ENCODE results near the gene RFFL. TPM values are rescaled to one million over a fixed set of nuclear protein-coding genes. Genes with fewer than 3 reads are reported as not detected.
"Not testable (repeated sequence)": the region's sequence is repeated elsewhere in the genome, so short reads cannot be mapped to it uniquely, and the experiment has no call there.

The RFFL gene, protein sequence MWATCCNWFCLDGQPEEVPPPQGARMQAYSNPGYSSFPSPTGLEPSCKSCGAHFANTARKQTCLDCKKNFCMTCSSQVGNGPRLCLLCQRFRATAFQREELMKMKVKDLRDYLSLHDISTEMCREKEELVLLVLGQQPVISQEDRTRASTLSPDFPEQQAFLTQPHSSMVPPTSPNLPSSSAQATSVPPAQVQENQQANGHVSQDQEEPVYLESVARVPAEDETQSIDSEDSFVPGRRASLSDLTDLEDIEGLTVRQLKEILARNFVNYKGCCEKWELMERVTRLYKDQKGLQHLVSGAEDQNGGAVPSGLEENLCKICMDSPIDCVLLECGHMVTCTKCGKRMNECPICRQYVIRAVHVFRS
- total RNA-seq (2022), result 29.2 and 35.8 TPM in 2 replicates
- Bru-seq, nascent RNA, result percentile 88 among the genes with signal in this experiment
- percentile 93 among the genes with signal in this experiment for BruChase-seq, experiment 1, labeled RNA remaining after a 6-hour chase
- percentile 95 among the genes with signal in this experiment for BruChase-seq, experiment 2, labeled RNA remaining after a 2-hour chase
- long read RNA-seq, full-length matches to known transcripts, result 5 of 21 reads
- long read RNA-seq, partial matches to known transcripts, result 0 of 21 reads
- long read RNA-seq, other reads (novel, unspliced or antisense), result 16 of 21 reads

GRCh38 chr17:35063514-35064223 lies at the start of gene RFFL:
Gene RFFL (minus strand): TSS chr17:35063707. CDS start chr17:35026553, 37,154 bp downstream.
- CTCF ChIA-PET, result interaction anchor here (0.7 to 1.3 kb wide), 4 partner anchors 14 to 684 kb away, joined by 3 to 9 read pairs (median 4); no protein-coding TSS in a partner anchor
- Mint-ChIP-seq H3K36me3 (ENCODE audit: insufficient read depth, unreplicated experiment) (peaks cover 19% of the 10 kb centered on the region), H3K4me1 (ENCODE audit: low read depth, unreplicated experiment) (peaks cover 41% of the 10 kb centered on the region), H3K4me3 (ENCODE audit: low read depth, unreplicated experiment) (peak within 1 kb of the TSS; percentile 33), H3K9me3 (ENCODE audit: low read depth, unreplicated experiment) (no peaks in the 10 kb centered on the region), H3K27ac (ENCODE audit: unreplicated experiment) (peak within 1 kb of the TSS; percentile 50), H3K27me3 (ENCODE audit: unreplicated experiment) (no peaks in the 10 kb centered on the region)
- BruUV-seq (replicated peaks), result TSS peak; percentile 98
- peak; percentile 83 for DNase-seq
- intact Hi-C loops (cut with micrococcal nuclease; ENCODE audit: unreplicated experiment), result no loop called here
- TF ChIP-seq CTCF (IDR thresholded peaks at IDR 0.05; ENCODE audit: unreplicated experiment), result no peak

GRCh38 chr17:35110791-35111190 lies 47.3 kb upstream of the RFFL start:
- H3K4me1 Mint-ChIP-seq (ENCODE audit: low read depth, unreplicated experiment); H3K9me3 Mint-ChIP-seq (ENCODE audit: low read depth, unreplicated experiment); BruUV-seq (replicated peaks); DNase-seq; CTCF ChIA-PET; intact Hi-C loops (cut with micrococcal nuclease; ENCODE audit: unreplicated experiment); H3K27ac Mint-ChIP-seq (ENCODE audit: unreplicated experiment); H3K4me3 Mint-ChIP-seq (ENCODE audit: low read depth, unreplicated experiment); H3K36me3 Mint-ChIP-seq (ENCODE audit: insufficient read depth, unreplicated experiment); H3K27me3 Mint-ChIP-seq (ENCODE audit: unreplicated experiment): not testable (repeated sequence)

DNA sequence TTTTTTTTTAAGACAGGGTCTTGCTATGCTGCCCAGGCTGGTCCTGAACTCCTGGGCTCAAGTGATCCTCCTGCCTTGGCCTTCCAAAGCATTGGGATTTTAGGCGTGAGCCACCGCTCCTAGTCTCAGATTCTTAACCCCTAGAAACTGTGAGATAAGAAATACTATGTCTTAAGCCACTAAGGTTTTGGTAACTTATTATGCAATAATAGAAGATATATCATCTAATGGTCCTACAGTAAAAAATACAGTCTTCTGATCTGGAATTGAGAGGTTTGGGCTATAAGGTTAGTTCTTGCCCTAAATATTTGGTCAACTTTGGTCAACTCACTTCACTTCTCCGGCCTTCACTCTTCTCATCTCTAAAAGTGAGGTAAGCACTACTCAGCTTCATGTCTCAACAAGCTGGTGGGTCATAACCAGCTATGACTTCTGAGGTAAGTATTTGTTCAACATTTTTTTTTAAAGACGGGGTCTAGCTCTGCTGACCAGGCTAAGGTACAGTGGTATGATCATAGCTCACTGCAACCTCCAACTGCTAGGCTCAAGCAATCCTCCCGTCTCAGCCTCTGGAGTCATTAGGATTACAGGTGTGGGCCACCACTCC lies 41.4 kb upstream of the RFFL start:
- CTCF ChIA-PET, result no interaction called here
- no peaks in the 10 kb centered on the region for H3K4me1 Mint-ChIP-seq (ENCODE audit: low read depth, unreplicated experiment)
- H3K9me3 Mint-ChIP-seq (ENCODE audit: low read depth, unreplicated experiment), result no peaks in the 10 kb centered on the region
- no peak overlapping the region for H3K4me3 Mint-ChIP-seq (ENCODE audit: low read depth, unreplicated experiment)
- H3K36me3 Mint-ChIP-seq (ENCODE audit: insufficient read depth, unreplicated experiment), result peaks cover 4% of the 10 kb centered on the region
- H3K27me3 Mint-ChIP-seq (ENCODE audit: unreplicated experiment), result no peaks in the 10 kb centered on the region
- intact Hi-C loops (cut with micrococcal nuclease; ENCODE audit: unreplicated experiment), result no loop called here
- BruUV-seq (replicated peaks), result no TSS peak
- H3K27ac Mint-ChIP-seq (ENCODE audit: unreplicated experiment), result no peak overlapping the region
- no peak for TF ChIP-seq CTCF (IDR thresholded peaks at IDR 0.05; ENCODE audit: unreplicated experiment)
- no peak for DNase-seq

DNA sequence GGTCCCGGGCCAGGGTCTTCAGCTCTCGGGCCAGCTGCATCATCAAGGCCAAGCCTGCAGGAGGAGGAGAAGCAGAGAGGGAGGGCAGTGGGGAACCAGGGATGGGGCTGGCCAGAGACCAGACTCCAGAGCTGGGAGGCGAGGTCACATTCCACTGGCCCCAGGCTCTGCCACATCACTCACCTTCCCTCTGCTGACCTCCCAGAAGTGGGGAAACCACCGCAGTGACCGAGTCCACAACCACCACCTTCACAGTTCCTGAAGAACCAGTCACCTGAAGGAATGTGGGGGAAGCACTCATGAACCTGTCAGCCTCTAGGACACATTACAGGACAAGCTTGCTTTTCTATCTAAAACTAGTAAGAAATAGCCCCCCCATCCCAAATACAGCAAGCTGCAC lies 39.8 kb upstream of the RFFL start:
- no peak for TF ChIP-seq CTCF (IDR thresholded peaks at IDR 0.05; ENCODE audit: unreplicated experiment)
- H3K36me3 Mint-ChIP-seq (ENCODE audit: insufficient read depth, unreplicated experiment), result no peaks in the 10 kb centered on the region
- H3K4me3 Mint-ChIP-seq (ENCODE audit: low read depth, unreplicated experiment), result no peak overlapping the region
- CTCF ChIA-PET, result interaction anchor here (0.8 kb wide), 1 partner anchor 28 kb away, joined by 3 read pairs; no protein-coding TSS in a partner anchor
- H3K9me3 Mint-ChIP-seq (ENCODE audit: low read depth, unreplicated experiment), result no peaks in the 10 kb centered on the region
- DNase-seq, result no peak
- intact Hi-C loops (cut with micrococcal nuclease; ENCODE audit: unreplicated experiment), result no loop called here
- no peaks in the 10 kb centered on the region for H3K4me1 Mint-ChIP-seq (ENCODE audit: low read depth, unreplicated experiment)
- no TSS peak for BruUV-seq (replicated peaks)
- H3K27me3 Mint-ChIP-seq (ENCODE audit: unreplicated experiment), result no peaks in the 10 kb centered on the region
- H3K27ac Mint-ChIP-seq (ENCODE audit: unreplicated experiment), result no peak overlapping the region

All from Calu3 (cell line).